ENCODE data around the gene NUP188.

NUP188 gene

GRCh38 chr9:128913048-128913900 lies 34.2 kb upstream of the NUP188 start:
- CTCF ChIA-PET = interaction anchor here (2.1 to 4.8 kb wide), 3 partner anchors 13 to 15 kb away, joined by 6 to 42 read pairs (median 13); no protein-coding TSS in a partner anchor
- no peak overlapping the region for H3K4me3 ChIP-seq (ENCODE audit: low read depth, low read length)
- TF ChIP-seq CTCF (IDR thresholded peaks at IDR 0.05; ENCODE audit: insufficient read depth, low read length, missing control alignments) = no peak

GRCh38 chr9:128913995-128914772 lies 33.3 kb upstream of the NUP188 start:
- DNase-seq (ENCODE audit: low read depth, low spot score) = no peak
- no peak for TF ChIP-seq CTCF (IDR thresholded peaks at IDR 0.05; ENCODE audit: insufficient read depth, low read length, missing control alignments)
- ChIA-PET POLR2A (interaction anchor here (0.6 kb wide), 1 partner anchor 34 kb away, joined by 3 read pairs; no protein-coding TSS in a partner anchor), CTCF (interaction anchor here (4.8 kb wide), 1 partner anchor 12 kb away, joined by 42 read pairs; no protein-coding TSS in a partner anchor)
- no peak overlapping the region for H3K4me3 ChIP-seq (ENCODE audit: low read depth, low read length)

More at GRCh38 chr9:128913048-128913900, 34.2 kb upstream of the NUP188 start:
- POLR2A ChIA-PET = interaction anchor here (0.6 to 1.1 kb wide), 2 partner anchors 9 to 35 kb away, joined by 3 to 4 read pairs; no protein-coding TSS in a partner anchor
- no peak for DNase-seq (ENCODE audit: low read depth, low spot score)

- CTCF ChIA-PET = interaction anchor here (1.5 to 4.8 kb wide), 3 partner anchors 10 to 50 kb away, joined by 3 to 42 read pairs (median 4); no protein-coding TSS in a partner anchor
- no peak for TF ChIP-seq CTCF (IDR thresholded peaks at IDR 0.05; ENCODE audit: insufficient read depth, low read length, missing control alignments)
- H3K4me3 ChIP-seq (ENCODE audit: low read depth, low read length) = no peak overlapping the region
- POLR2A ChIA-PET = interaction anchor here (0.7 kb wide), 1 partner anchor 14 kb away, joined by 3 read pairs; no protein-coding TSS in a partner anchor
- no peak for DNase-seq (ENCODE audit: low read depth, low spot score)
Measured at GRCh38 chr9:128916204-128916603, 31.3 kb upstream of the NUP188 start.

- ChIA-PET CTCF (interaction anchor here (1.5 to 4.8 kb wide), 2 partner anchors 10 to 51 kb away, joined by 3 to 42 read pairs; no protein-coding TSS in a partner anchor), POLR2A (interaction anchor here (0.7 kb wide), 1 partner anchor 15 kb away, joined by 3 read pairs; no protein-coding TSS in a partner anchor)
- DNase-seq (ENCODE audit: low read depth, low spot score) = no peak
- no peak overlapping the region for H3K4me3 ChIP-seq (ENCODE audit: low read depth, low read length)
- TF ChIP-seq CTCF (IDR thresholded peaks at IDR 0.05; ENCODE audit: insufficient read depth, low read length, missing control alignments) = no peak
Measured at GRCh38 chr9:128916745-128917144, 30.8 kb upstream of the NUP188 start.

GRCh38 chr9:128917151-128917849 lies 30.2 kb upstream of the NUP188 start:
- POLR2A ChIA-PET = interaction anchor here (0.7 kb wide), 1 partner anchor 15 kb away, joined by 3 read pairs; no protein-coding TSS in a partner anchor
- CTCF ChIA-PET = interaction anchor here (1.5 to 4.8 kb wide), 2 partner anchors 9 to 51 kb away, joined by 3 to 42 read pairs; no protein-coding TSS in a partner anchor

More at GRCh38 chr9:128917151-128917849, 30.2 kb upstream of the NUP188 start:
- DNase-seq (ENCODE audit: low read depth, low spot score) = no peak
- no peak for TF ChIP-seq CTCF (IDR thresholded peaks at IDR 0.05; ENCODE audit: insufficient read depth, low read length, missing control alignments)
- H3K4me3 ChIP-seq (ENCODE audit: low read depth, low read length) = no peak overlapping the region

Data from AG04449 (cell line).